ENCODE data around the gene SPTBN5. TPM values are rescaled to one million over a fixed set of nuclear protein-coding genes. Genes with fewer than 3 reads are reported as not detected.

The SPTBN5 gene
- total RNA-seq, 2 experiments from 2014 or later = 0.03 to 0.17 TPM

DNA sequence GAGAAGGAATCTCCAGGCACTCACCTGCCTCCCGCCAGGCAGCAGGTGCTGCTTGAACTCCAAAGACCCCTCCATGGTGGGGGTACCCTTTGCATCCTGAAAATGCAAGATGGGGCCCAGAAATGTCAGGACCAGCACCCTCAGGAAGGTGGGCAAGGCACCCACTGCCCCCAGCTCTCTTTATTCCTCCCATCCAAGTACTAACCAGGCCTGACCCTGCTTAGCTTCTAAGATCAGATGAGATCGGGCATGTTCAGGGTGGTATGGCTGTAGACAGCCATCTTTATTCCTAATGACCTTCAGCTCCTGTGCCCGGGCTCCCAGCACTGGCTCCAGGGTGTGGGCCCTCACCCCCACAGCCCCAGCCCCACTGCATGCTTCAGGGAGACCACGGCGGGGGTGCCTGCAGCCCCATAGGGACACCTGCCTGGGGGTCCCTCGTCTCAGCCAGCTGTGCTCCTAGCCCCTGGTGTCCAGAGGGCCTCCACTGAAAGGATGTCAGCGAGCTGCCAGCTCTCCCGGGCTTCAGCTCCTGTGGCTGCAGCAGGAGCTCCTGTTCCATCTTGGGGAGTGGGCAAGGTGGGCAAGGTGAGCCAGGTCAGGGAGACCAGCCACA is 42.0 kb downstream of the SPTBN5 start:
- ChIA-PET POLR2A (interaction anchor here (0.6 kb wide), 2 partner anchors 57 to 666 kb away, joined by 3 read pairs; no protein-coding TSS in a partner anchor), CTCF (ENCODE audit: unreplicated experiment) (no interaction called here)
- H3K4me2 ChIP-seq (ENCODE audit: low read length) = no peak overlapping the region
- TF ChIP-seq EZH2phosphoT487 (IDR thresholded peaks at IDR 0.05; ENCODE audit: borderline replicate concordance, low read depth, low read length) (no peak), CTCF (conservative IDR thresholded peaks at IDR 0.05; ENCODE audit: low read length) (no peak)
- H3K9me3 ChIP-seq (ENCODE audit: low read length) = no peaks in the 10 kb centered on the region
- no peak overlapping the region for H3K4me3 ChIP-seq (ENCODE audit: low read depth, low read length, poor library complexity, severe bottlenecking)
- DNase-seq (ENCODE audit: low spot score) = no peak
- no TSS peak for BruUV-seq (replicated peaks)
- no peaks in the 10 kb centered on the region for H4K20me1 ChIP-seq (ENCODE audit: insufficient read depth, low read length)
- H3K9me2 ChIP-seq (ENCODE audit: insufficient read depth, low read length) = no peaks in the 10 kb centered on the region
- H3K36me3 ChIP-seq (ENCODE audit: insufficient read depth, low read length) = no peaks in the 10 kb centered on the region
- intact Hi-C loops (cut with micrococcal nuclease; ENCODE audit: unreplicated experiment) = no loop called here
- no peak overlapping the region for H2AFZ ChIP-seq (ENCODE audit: low read length)
- no peaks in the 10 kb centered on the region for H3K4me1 ChIP-seq (ENCODE audit: insufficient read depth, low read length, poor library complexity, severe bottlenecking)
- H3K79me2 ChIP-seq (ENCODE audit: insufficient read depth, low read depth, low read length) = no peaks in the 10 kb centered on the region
- H3K27ac ChIP-seq (ENCODE audit: low read depth, low read length, poor library complexity, severe bottlenecking) = no peak overlapping the region

DNA sequence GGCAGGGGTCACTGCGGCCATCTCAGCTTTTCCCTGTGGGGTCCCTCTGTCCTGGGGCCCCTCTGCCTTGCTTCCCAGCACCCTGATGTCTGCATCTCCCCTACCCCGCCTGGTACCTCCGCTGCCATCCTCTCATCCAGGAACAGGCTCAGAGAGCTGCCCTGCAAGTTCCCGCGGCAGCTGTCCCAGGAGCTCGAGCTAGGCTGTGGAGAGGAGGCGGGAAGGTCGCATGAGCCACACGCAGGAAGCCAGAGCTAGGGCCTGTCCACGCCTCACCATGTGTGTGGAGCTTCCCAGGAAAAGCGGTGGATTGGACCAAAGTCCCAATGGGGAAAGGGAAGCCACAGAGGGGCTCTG is 42.7 kb downstream of the SPTBN5 start:
- CTCF ChIA-PET (ENCODE audit: unreplicated experiment) = no interaction called here
- no peak overlapping the region for H2AFZ ChIP-seq (ENCODE audit: low read length)

More for the DNA sequence above, 42.7 kb downstream of the SPTBN5 start:
- Histone ChIP-seq H3K9me2 (ENCODE audit: insufficient read depth, low read length) (no peaks in the 10 kb centered on the region), H3K36me3 (ENCODE audit: insufficient read depth, low read length) (no peaks in the 10 kb centered on the region), H3K4me2 (ENCODE audit: low read length) (no peak overlapping the region), H3K9me3 (ENCODE audit: low read length) (no peaks in the 10 kb centered on the region), H4K20me1 (ENCODE audit: insufficient read depth, low read length) (no peaks in the 10 kb centered on the region), H3K4me3 (ENCODE audit: low read depth, low read length, poor library complexity, severe bottlenecking) (no peak overlapping the region), H3K27ac (ENCODE audit: low read depth, low read length, poor library complexity, severe bottlenecking) (no peak overlapping the region), H3K79me2 (ENCODE audit: insufficient read depth, low read depth, low read length) (no peaks in the 10 kb centered on the region), H3K4me1 (ENCODE audit: insufficient read depth, low read length, poor library complexity, severe bottlenecking) (no peaks in the 10 kb centered on the region)
- POLR2A ChIA-PET = interaction anchor here (0.6 kb wide), 1 partner anchor 56 kb away, joined by 3 read pairs; no protein-coding TSS in a partner anchor
- intact Hi-C loops (cut with micrococcal nuclease; ENCODE audit: unreplicated experiment) = no loop called here
- TF ChIP-seq EZH2phosphoT487 (IDR thresholded peaks at IDR 0.05; ENCODE audit: borderline replicate concordance, low read depth, low read length) (no peak), CTCF (conservative IDR thresholded peaks at IDR 0.05; ENCODE audit: low read length) (no peak)
- BruUV-seq (replicated peaks) = no TSS peak
- DNase-seq (ENCODE audit: low spot score) = no peak
